Measurements from ENCODE around the gene ABCC3. TPM values are rescaled to one million over a fixed set of nuclear protein-coding genes. Genes with fewer than 3 reads are reported as not detected.

The ABCC3 gene
- total RNA-seq, 2 donors from 2014 or later: 0.22 to 0.91 TPM

DNA sequence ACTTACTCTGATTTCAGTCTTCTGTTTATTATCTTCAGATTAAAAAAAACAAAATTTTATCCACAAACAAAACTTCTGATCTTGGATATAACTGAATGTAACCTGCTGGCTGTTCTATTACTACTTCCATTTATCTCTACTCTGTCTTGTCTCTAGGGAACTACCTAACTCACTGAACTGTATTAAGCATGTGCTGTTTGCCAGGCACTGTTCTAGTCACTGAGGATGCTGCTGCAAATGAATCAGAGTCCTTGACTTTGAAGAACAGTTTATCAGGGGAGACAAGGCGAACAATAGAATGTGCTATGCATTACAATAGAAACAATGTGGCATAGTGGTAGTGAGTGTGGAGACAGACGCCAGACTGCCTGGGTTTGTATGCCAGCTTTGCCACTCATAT, 75.3 kb downstream of the ABCC3 start:
- Histone ChIP-seq H3K36me3 (ENCODE audit: control insufficient read depth, insufficient read depth, low read length) (no peaks in the 10 kb centered on the region), H3K9ac (ENCODE audit: extremely low read depth, low read length, poor library complexity, severe bottlenecking) (no peak overlapping the region), H3K4me3 (ENCODE audit: low read length) (no peak overlapping the region), H3K9me3 (ENCODE audit: control insufficient read depth, low read length) (no peaks in the 10 kb centered on the region), H3K27me3 (ENCODE audit: control insufficient read depth, insufficient read depth, low read length, poor library complexity, severe bottlenecking) (no peaks in the 10 kb centered on the region), H3K27ac (ENCODE audit: low read depth, low read length) (no peak overlapping the region), H3K4me1 (ENCODE audit: control insufficient read depth, insufficient read depth, low read length) (peaks cover 3% of the 10 kb centered on the region)
- TF ChIP-seq, protein P1, sequence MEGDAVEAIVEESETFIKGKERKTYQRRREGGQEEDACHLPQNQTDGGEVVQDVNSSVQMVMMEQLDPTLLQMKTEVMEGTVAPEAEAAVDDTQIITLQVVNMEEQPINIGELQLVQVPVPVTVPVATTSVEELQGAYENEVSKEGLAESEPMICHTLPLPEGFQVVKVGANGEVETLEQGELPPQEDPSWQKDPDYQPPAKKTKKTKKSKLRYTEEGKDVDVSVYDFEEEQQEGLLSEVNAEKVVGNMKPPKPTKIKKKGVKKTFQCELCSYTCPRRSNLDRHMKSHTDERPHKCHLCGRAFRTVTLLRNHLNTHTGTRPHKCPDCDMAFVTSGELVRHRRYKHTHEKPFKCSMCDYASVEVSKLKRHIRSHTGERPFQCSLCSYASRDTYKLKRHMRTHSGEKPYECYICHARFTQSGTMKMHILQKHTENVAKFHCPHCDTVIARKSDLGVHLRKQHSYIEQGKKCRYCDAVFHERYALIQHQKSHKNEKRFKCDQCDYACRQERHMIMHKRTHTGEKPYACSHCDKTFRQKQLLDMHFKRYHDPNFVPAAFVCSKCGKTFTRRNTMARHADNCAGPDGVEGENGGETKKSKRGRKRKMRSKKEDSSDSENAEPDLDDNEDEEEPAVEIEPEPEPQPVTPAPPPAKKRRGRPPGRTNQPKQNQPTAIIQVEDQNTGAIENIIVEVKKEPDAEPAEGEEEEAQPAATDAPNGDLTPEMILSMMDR (conservative IDR thresholded peaks at IDR 0.05): no peak
- Mint-ChIP-seq H3K27ac (no peak overlapping the region), H3K36me3 (ENCODE audit: low read depth) (peaks cover 10% of the 10 kb centered on the region), H3K4me3 (no peak overlapping the region), H3K4me1 (peaks cover 19% of the 10 kb centered on the region), H3K27me3 (ENCODE audit: insufficient read depth) (no peaks in the 10 kb centered on the region), H3K9me3 (no peaks in the 10 kb centered on the region)
- WGBS, 2 experiments (ENCODE audit: insufficient coverage in 1 of 2, insufficient read length in 1 of 2): 71% methylated on average over 2 of the region's 2 CpGs; no CpG with 5 or more reads in 1 of the 2 experiments
- peak; percentile 43 for DNase-seq

DNA sequence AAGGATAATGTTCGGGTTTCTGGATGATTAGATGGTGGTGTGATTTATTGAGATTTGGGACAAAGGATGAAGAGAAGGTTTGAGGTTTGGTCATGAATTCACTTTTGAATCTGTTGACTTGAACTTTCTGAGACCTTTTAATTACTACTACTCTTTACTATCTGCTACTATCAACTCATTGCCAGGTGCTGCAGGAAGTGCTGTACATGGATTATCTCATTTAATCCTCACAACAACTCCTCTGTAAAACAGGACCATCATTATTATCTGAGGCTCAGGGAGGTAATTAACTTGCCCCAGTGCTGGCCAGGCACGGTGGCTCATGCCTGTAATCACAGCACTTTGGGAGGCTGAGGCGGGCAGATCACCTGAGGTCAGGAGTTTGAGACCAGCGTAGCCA, 76.0 kb downstream of the ABCC3 start:
- H3K4me1 ChIP-seq (ENCODE audit: control insufficient read depth, insufficient read depth, low read length): peaks cover 3% of the 10 kb centered on the region
- H3K27me3 ChIP-seq (ENCODE audit: control insufficient read depth, insufficient read depth, low read length, poor library complexity, severe bottlenecking): no peaks in the 10 kb centered on the region
- Mint-ChIP-seq H3K9me3 (no peaks in the 10 kb centered on the region), H3K27me3 (ENCODE audit: insufficient read depth) (no peaks in the 10 kb centered on the region), H3K36me3 (ENCODE audit: low read depth) (peaks cover 3% of the 10 kb centered on the region), H3K4me1 (peaks cover 18% of the 10 kb centered on the region), H3K27ac (no peak overlapping the region), H3K4me3 (no peak overlapping the region)
- no peaks in the 10 kb centered on the region for H3K36me3 ChIP-seq (ENCODE audit: control insufficient read depth, insufficient read depth, low read length)
- H3K27ac ChIP-seq (ENCODE audit: low read depth, low read length): no peak overlapping the region
- no peaks in the 10 kb centered on the region for H3K9me3 ChIP-seq (ENCODE audit: control insufficient read depth, low read length)
- TF ChIP-seq, protein P1 (conservative IDR thresholded peaks at IDR 0.05): no peak
- no peak overlapping the region for H3K9ac ChIP-seq (ENCODE audit: extremely low read depth, low read length, poor library complexity, severe bottlenecking)
- no peak overlapping the region for H3K4me3 ChIP-seq (ENCODE audit: low read length)
- no peak for DNase-seq
- 89 to 90% methylated on average over 3 to 4 of the region's 4 CpGs for WGBS, 2 experiments (ENCODE audit: insufficient coverage in 1 of 2, insufficient read length in 1 of 2)

DNA sequence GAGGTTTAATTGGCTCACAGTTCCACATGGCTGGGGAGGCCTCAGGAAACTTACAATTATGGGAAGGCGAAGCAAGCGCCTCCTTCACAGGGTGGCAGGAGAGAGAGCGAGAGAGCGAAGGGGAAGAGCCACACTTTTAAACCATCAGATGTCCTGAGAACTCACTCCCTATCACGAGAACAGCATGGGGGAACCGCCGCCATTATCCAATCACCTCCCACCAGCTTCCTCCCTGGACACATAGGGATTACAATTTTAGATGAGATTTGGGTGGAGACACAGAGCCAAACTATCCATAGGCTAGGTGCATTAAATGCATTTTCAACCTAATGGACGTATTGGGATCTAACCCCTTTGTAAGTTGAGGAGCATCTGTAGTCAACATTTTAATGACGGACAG, 78.0 kb downstream of the ABCC3 start:
- H3K36me3 Mint-ChIP-seq (ENCODE audit: low read depth): no peaks in the 10 kb centered on the region
- H3K27ac Mint-ChIP-seq: no peak overlapping the region
- Histone ChIP-seq H3K36me3 (ENCODE audit: control insufficient read depth, insufficient read depth, low read length) (no peaks in the 10 kb centered on the region), H3K4me3 (ENCODE audit: low read length) (no peak overlapping the region), H3K9me3 (ENCODE audit: control insufficient read depth, low read length) (no peaks in the 10 kb centered on the region), H3K9ac (ENCODE audit: extremely low read depth, low read length, poor library complexity, severe bottlenecking) (no peak overlapping the region), H3K27me3 (ENCODE audit: control insufficient read depth, insufficient read depth, low read length, poor library complexity, severe bottlenecking) (no peaks in the 10 kb centered on the region), H3K27ac (ENCODE audit: low read depth, low read length) (no peak overlapping the region), H3K4me1 (ENCODE audit: control insufficient read depth, insufficient read depth, low read length) (peaks cover 3% of the 10 kb centered on the region)
- no peaks in the 10 kb centered on the region for H3K27me3 Mint-ChIP-seq (ENCODE audit: insufficient read depth)
- WGBS, 2 experiments (ENCODE audit: insufficient coverage in 1 of 2, insufficient read length in 1 of 2): 90 to 100% methylated on average over 2 to 9 of the region's 9 CpGs
- peaks cover 18% of the 10 kb centered on the region for H3K4me1 Mint-ChIP-seq
- H3K4me3 Mint-ChIP-seq: no peak overlapping the region
- no peaks in the 10 kb centered on the region for H3K9me3 Mint-ChIP-seq
- peak; percentile 60 for DNase-seq
- TF ChIP-seq, protein P1 (conservative IDR thresholded peaks at IDR 0.05): no peak
